OCI-LY3 (cell line): ENCODE data around the gene ABCF1.

Experiments used
- H2AFZ ChIP-seq: fragments of 200-600, 300-600 bp; shearing (Covaris generic); 2 replicates; pipeline ENCODE4 v1.6.0; 2014; ENCODE audit warnings: antibody characterized with exemption, low read depth, low read length
- H3K27ac ChIP-seq: fragments of 200-600, 300-600 bp; sonication (generic); 2 replicates; pipeline ENCODE4 v1.5.1; 2014; ENCODE audit warnings: mild to moderate bottlenecking, low read length, moderate library complexity, mixed read lengths
- H3K27me3 ChIP-seq: fragments of 200-600, 300-600 bp; sonication (generic); 2 replicates; pipeline ENCODE4 v1.6.1; 2014; ENCODE audit warnings: low read depth, low read length, mixed read lengths
- H3K36me3 ChIP-seq: fragments of 200-600, 300-600 bp; sonication (generic); replicated peaks from 2 replicates; pipeline ENCODE3; 2014; ENCODE audit warnings: low read depth, low read length, mixed read lengths
- H3K4me1 ChIP-seq: fragments of 300-600, 200-600 bp; sonication (generic); 2 replicates; pipeline ENCODE4 v1.6.1; 2014; ENCODE audit warnings: low read length, mixed read lengths
- H3K4me2 ChIP-seq: fragments of 200-600, 300-600 bp; sonication (generic); 2 replicates; pipeline ENCODE4 v1.6.1; 2014; ENCODE audit warnings: low read length, mixed read lengths
- H3K4me3 ChIP-seq: fragments of 300-600, 200-600 bp; sonication (generic); 2 replicates; pipeline ENCODE4 v1.5.1; 2014; ENCODE audit warnings: antibody characterized with exemption, mild to moderate bottlenecking, low read length, moderate library complexity
- H3K79me2 ChIP-seq: fragments of 300-600, 200-600 bp; shearing (Covaris generic); 2 replicates; pipeline ENCODE4 v1.6.1; 2014; ENCODE audit warnings: mild to moderate bottlenecking, low read length, mixed read lengths
- H3K9ac ChIP-seq: fragments of 300-600, 200-600 bp; shearing (Covaris generic); 2 replicates; pipeline ENCODE4 v1.6.0; 2014; ENCODE audit warnings: mild to moderate bottlenecking, low read length, moderate library complexity
- H3K9me3 ChIP-seq: fragments of 200-600, 300-600 bp; shearing (Covaris generic); 2 replicates; pipeline ENCODE4 v1.6.1; 2014; ENCODE audit warnings: low read length, mixed read lengths; ENCODE audit not compliant: insufficient read depth
- H4K20me1 ChIP-seq: fragments of 200-600, 300-600 bp; sonication (generic); 2 replicates; pipeline ENCODE4 v1.6.1; 2016; ENCODE audit warnings: low read length, mixed read lengths; ENCODE audit not compliant: insufficient read depth
- EZH2phosphoT487 ChIP-seq: fragments of 200-600 bp; shearing (Covaris generic); IDR thresholded peaks from 2 replicates; pipeline ENCODE4 v1.6.1; 2018; ENCODE audit warnings: antibody characterized with exemption, mixed run types, low read depth
- TF ChIP-seq, protein P1 (sequence below): fragments of 200-600, 300-600 bp; sonication (generic); IDR thresholded peaks from 2 replicates; pipeline ENCODE4 v1.5.1; 2014; ENCODE audit warnings: antibody characterized with exemption, low read length, low read depth

Gene ABCF1

GRCh38 chr6:30570263-30570662 lies 979 bp upstream of the ABCF1 start:
- Histone ChIP-seq H3K79me2 (peaks cover 40% of the 10 kb centered on the region), H3K9me3 (no peaks in the 10 kb centered on the region), H3K4me3 (peak overlapping the region; percentile 99), H3K9ac (peak overlapping the region; percentile 65), H3K27ac (no peak overlapping the region), H2AFZ (0 out of 2 replicates have a peak overlapping the region, but pooled peaks have one; percentile 87), H3K27me3 (no peaks in the 10 kb centered on the region), H3K4me2 (peak overlapping the region; percentile 87), H3K4me1 (peaks cover 20% of the 10 kb centered on the region), H3K36me3 (no peaks in the 10 kb centered on the region), H4K20me1 (peaks cover 31% of the 10 kb centered on the region)
- TF ChIP-seq EZH2phosphoT487 = no peak
- TF ChIP-seq, protein P1, sequence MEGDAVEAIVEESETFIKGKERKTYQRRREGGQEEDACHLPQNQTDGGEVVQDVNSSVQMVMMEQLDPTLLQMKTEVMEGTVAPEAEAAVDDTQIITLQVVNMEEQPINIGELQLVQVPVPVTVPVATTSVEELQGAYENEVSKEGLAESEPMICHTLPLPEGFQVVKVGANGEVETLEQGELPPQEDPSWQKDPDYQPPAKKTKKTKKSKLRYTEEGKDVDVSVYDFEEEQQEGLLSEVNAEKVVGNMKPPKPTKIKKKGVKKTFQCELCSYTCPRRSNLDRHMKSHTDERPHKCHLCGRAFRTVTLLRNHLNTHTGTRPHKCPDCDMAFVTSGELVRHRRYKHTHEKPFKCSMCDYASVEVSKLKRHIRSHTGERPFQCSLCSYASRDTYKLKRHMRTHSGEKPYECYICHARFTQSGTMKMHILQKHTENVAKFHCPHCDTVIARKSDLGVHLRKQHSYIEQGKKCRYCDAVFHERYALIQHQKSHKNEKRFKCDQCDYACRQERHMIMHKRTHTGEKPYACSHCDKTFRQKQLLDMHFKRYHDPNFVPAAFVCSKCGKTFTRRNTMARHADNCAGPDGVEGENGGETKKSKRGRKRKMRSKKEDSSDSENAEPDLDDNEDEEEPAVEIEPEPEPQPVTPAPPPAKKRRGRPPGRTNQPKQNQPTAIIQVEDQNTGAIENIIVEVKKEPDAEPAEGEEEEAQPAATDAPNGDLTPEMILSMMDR = no peak

- TF ChIP-seq, protein P1 = no peak
- TF ChIP-seq EZH2phosphoT487 = no peak
- peak overlapping the region; percentile 87 for H2AFZ ChIP-seq
- H3K9me3 ChIP-seq = no peaks in the 10 kb centered on the region
- H3K27ac ChIP-seq = no peak overlapping the region
- H3K4me3 ChIP-seq = peak overlapping the region; percentile 99
- no peaks in the 10 kb centered on the region for H3K27me3 ChIP-seq
- peak overlapping the region; percentile 65 for H3K9ac ChIP-seq
- peaks cover 20% of the 10 kb centered on the region for H3K4me1 ChIP-seq
- H3K4me2 ChIP-seq = peak overlapping the region; percentile 87
- peaks cover 44% of the 10 kb centered on the region for H3K79me2 ChIP-seq
- H4K20me1 ChIP-seq = peaks cover 31% of the 10 kb centered on the region
- no peaks in the 10 kb centered on the region for H3K36me3 ChIP-seq
Observed at GRCh38 chr6:30570740-30571074, 535 bp upstream of the ABCF1 start.

DNA sequence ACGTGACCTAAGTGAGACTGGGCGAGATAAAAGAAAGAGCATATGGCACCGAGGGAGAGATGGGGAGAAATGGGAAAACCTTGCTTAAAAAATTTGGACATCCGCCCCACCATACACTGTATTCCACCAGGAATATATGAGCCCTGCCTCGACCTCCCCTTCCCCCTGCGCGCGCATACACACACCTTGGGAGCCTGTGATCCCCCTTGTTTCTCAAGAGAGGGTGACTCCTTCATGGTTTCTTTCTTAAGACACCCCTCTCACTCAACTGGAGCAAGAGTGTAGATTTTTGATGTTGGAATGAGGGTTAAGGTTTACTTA lies 480 bp downstream of the ABCF1 start:
- Histone ChIP-seq H3K4me2 (peak overlapping the region; percentile 96), H3K36me3 (no peaks in the 10 kb centered on the region), H4K20me1 (peaks cover 31% of the 10 kb centered on the region), H3K9me3 (no peaks in the 10 kb centered on the region), H3K4me3 (peak overlapping the region; percentile 99), H3K79me2 (peaks cover 51% of the 10 kb centered on the region), H3K9ac (peak overlapping the region; percentile 86), H3K27me3 (no peaks in the 10 kb centered on the region), H3K4me1 (peaks cover 20% of the 10 kb centered on the region), H2AFZ (no peak overlapping the region), H3K27ac (peak overlapping the region; percentile 71)
- TF ChIP-seq EZH2phosphoT487 = no peak

GRCh38 chr6:30572148-30572547 lies 906 bp downstream of the ABCF1 start:
- Histone ChIP-seq H3K27me3 (no peaks in the 10 kb centered on the region), H3K4me1 (peaks cover 20% of the 10 kb centered on the region), H3K4me2 (peak overlapping the region; percentile 96), H3K4me3 (peak overlapping the region; percentile 99), H3K36me3 (no peaks in the 10 kb centered on the region), H3K9me3 (no peaks in the 10 kb centered on the region), H3K27ac (no peak overlapping the region), H2AFZ (no peak overlapping the region), H3K9ac (peak overlapping the region; percentile 86), H3K79me2 (peaks cover 55% of the 10 kb centered on the region), H4K20me1 (peaks cover 31% of the 10 kb centered on the region)
- TF ChIP-seq, protein P1 = no peak
- TF ChIP-seq EZH2phosphoT487 = no peak

GRCh38 chr6:30573113-30573512 lies 1.9 kb downstream of the ABCF1 start:
- Histone ChIP-seq H3K9ac (no peak overlapping the region), H3K4me1 (peaks cover 20% of the 10 kb centered on the region), H3K27ac (no peak overlapping the region), H3K36me3 (peaks cover 8% of the 10 kb centered on the region), H3K27me3 (no peaks in the 10 kb centered on the region), H3K4me3 (no peak overlapping the region), H4K20me1 (peaks cover 31% of the 10 kb centered on the region), H3K9me3 (no peaks in the 10 kb centered on the region), H2AFZ (no peak overlapping the region), H3K4me2 (peak overlapping the region; percentile 17; the same call in 1 of the 2 replicates), H3K79me2 (peaks cover 55% of the 10 kb centered on the region)
- no peak for TF ChIP-seq EZH2phosphoT487
- TF ChIP-seq, protein P1 = no peak
